Smooth muscle cell (in vitro differentiated cells): ENCODE data around the gene TMEM121B. TPM values are rescaled to one million over a fixed set of nuclear protein-coding genes. Genes with fewer than 3 reads are reported as not detected.

Experiments
- DNase-seq: peaks from one replicate; lab custom pipeline; 2025; ENCODE audit not compliant: unreplicated experiment; lab: John Stamatoyannopoulos, UW
- H2AFZ ChIP-seq: fragments of 200-600 bp; sonication (generic); 2 replicates; pipeline ENCODE4 v1.6.0; 2016; ENCODE audit warnings: antibody characterized with exemption, low read depth, mild to moderate bottlenecking
- H3F3A ChIP-seq: fragments of 200-600 bp; sonication (generic); 2 replicates; pipeline ENCODE4 v1.6.0; 2017; ENCODE audit warnings: antibody characterized with exemption, low read depth
- H3K27ac ChIP-seq: fragments of 200-600 bp; sonication (generic); 2 replicates; pipeline ENCODE4 v1.5.1; 2016; ENCODE audit warnings: low read depth, mild to moderate bottlenecking
- H3K27me3 ChIP-seq: fragments of 200-600 bp; sonication (generic); 2 replicates; pipeline ENCODE4 v1.6.1; 2016; ENCODE audit warnings: low read depth, mild to moderate bottlenecking
- H3K36me3 ChIP-seq: fragments of 200-600 bp; sonication (generic); 2 replicates; pipeline ENCODE4 v1.5.1; 2016; ENCODE audit warnings: low read depth
- H3K4me1 ChIP-seq: fragments of 200-600 bp; sonication (generic); 2 replicates; pipeline ENCODE4 v1.5.1; 2016; ENCODE audit warnings: low read depth
- H3K4me2 ChIP-seq: fragments of 200-600 bp; sonication (generic); 2 replicates; pipeline ENCODE4 v1.6.0; 2016; ENCODE audit warnings: mild to moderate bottlenecking
- H3K4me3 ChIP-seq: fragments of 200-600 bp; sonication (generic); 2 replicates; pipeline ENCODE4 v1.5.1; 2016; ENCODE audit warnings: mild to moderate bottlenecking
- H3K79me2 ChIP-seq: fragments of 200-600 bp; sonication (generic); 2 replicates; pipeline ENCODE4 v1.6.0; 2016; ENCODE audit warnings: low read depth, mild to moderate bottlenecking
- H3K9ac ChIP-seq: fragments of 200-600 bp; sonication (generic); 2 replicates; pipeline ENCODE4 v1.6.0; 2016; ENCODE audit warnings: low read depth
- H3K9me3 ChIP-seq: fragments of 200-600 bp; sonication (generic); replicated peaks from 2 replicates; pipeline ENCODE4 v1.5.1; 2016; ENCODE audit warnings: low read depth
- H4K20me1 ChIP-seq: fragments of 200-600 bp; sonication (generic); 2 replicates; pipeline ENCODE4 v1.6.0; 2016; ENCODE audit warnings: low read depth
- WGBS: methylation state at CpG from one replicate; pipeline ENCODE4 v1.1.7; 2016; ENCODE audit warnings: low lambda C conversion rate; 5-methylcytosine and 5-hydroxymethylcytosine counted together
- polyA plus RNA-seq: library from polyadenylated mRNA; unstranded; fragments of >200 nt; fragmentation: Nextera tagmentation; extraction: Ambion mirVana; gene quantifications from 2 replicates; pipeline ENCODE4 v1.2.1, GENCODE V29; 2016
- total RNA-seq: library from RNA; depleted of rRNA; stranded (reverse); fragments of >200 nt; gene quantifications from 2 replicates; pipeline ENCODE4 v1.2.3, GENCODE V29; 2014
- TF ChIP-seq, protein P1 (sequence below): fragments of 200-600 bp; sonication (generic); IDR thresholded peaks from 2 replicates; pipeline ENCODE4 v1.5.1; 2017; ENCODE audit warnings: borderline replicate concordance, mild to moderate bottlenecking, antibody characterized with exemption; ENCODE audit not compliant: insufficient read depth, poor library complexity, severe bottlenecking

The TMEM121B gene
- total and polyA plus RNA-seq, 2 experiments from 2014 or later = 0.09 to 0.15 TPM

DNA sequence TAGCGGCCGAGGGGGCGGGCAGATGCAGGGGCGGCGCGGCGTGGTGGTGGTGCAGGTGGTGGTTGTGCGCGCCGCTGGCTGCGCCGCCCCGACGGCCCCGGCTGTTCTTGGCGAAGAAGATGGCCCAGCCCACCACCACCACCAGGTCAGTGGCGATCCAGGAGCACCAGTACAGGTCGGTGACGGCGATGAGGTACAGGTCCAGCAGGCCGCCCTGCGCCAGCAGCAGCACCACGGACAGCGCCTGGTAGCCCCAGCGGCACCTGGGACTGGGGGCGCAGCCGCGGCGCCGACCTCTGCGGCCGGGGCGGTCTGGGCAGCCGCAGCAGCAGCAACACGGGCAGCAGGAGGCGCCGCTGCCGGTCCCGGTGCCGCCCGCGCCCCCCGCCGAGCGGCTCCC lies 879 bp downstream of the TMEM121B start:
- Histone ChIP-seq H3K27ac (no peak overlapping the region), H3K9ac (no peak overlapping the region), H3F3A (no peaks in the 10 kb centered on the region), H3K4me3 (peak overlapping the region; percentile 65), H3K4me1 (peaks cover 9% of the 10 kb centered on the region), H3K79me2 (no peaks in the 10 kb centered on the region), H2AFZ (no peak overlapping the region), H3K9me3 (no peaks in the 10 kb centered on the region), H3K4me2 (peak overlapping the region; percentile 93), H3K36me3 (no peaks in the 10 kb centered on the region), H3K27me3 (peaks cover 25% of the 10 kb centered on the region), H4K20me1 (no peaks in the 10 kb centered on the region)
- 0% methylated on average over 1 of the region's 45 CpGs for WGBS
- DNase-seq = peak; percentile 16
- TF ChIP-seq, protein P1, sequence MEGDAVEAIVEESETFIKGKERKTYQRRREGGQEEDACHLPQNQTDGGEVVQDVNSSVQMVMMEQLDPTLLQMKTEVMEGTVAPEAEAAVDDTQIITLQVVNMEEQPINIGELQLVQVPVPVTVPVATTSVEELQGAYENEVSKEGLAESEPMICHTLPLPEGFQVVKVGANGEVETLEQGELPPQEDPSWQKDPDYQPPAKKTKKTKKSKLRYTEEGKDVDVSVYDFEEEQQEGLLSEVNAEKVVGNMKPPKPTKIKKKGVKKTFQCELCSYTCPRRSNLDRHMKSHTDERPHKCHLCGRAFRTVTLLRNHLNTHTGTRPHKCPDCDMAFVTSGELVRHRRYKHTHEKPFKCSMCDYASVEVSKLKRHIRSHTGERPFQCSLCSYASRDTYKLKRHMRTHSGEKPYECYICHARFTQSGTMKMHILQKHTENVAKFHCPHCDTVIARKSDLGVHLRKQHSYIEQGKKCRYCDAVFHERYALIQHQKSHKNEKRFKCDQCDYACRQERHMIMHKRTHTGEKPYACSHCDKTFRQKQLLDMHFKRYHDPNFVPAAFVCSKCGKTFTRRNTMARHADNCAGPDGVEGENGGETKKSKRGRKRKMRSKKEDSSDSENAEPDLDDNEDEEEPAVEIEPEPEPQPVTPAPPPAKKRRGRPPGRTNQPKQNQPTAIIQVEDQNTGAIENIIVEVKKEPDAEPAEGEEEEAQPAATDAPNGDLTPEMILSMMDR = no peak

DNA sequence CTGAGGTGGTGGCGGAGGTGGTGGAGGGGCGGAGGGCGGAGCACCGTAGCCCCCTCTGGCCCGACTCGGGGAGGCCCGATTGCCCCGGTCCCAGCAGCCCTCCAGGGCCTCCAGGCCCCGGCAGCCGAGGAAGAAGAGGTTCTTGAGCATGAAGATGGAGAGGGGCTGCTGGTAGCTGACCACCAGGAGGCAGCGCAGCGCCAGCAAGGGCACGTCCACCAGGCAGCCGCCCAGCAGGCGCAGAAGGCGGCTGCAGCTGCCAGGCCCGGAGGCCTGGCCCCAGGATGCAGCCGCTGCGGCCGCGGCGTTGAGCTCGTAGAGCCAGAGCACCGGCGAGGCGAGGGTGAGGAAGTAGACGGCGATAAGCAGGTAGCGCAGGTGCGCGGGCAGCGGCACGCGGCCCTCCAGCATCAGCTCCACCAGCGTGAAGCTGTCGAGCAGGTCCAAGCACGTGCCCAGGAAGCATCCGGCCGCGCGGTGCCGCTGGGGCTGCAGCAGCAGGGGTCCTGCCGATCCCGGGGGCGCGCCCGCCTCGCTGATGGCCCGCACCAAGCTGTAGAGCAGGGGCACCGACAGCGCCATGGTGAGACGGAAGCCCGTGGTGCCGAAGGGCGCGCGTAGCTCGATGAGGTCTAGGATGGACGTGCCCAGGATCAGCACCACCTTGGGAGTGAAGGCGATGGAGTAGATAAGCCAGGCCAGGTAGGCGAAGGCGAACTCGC lies 1.5 kb downstream of the TMEM121B start:
- no peaks in the 10 kb centered on the region for H3K79me2 ChIP-seq
- H3K36me3 ChIP-seq = no peaks in the 10 kb centered on the region
- no peak overlapping the region for H2AFZ ChIP-seq
- H3K27me3 ChIP-seq = peaks cover 25% of the 10 kb centered on the region
- no peaks in the 10 kb centered on the region for H3K9me3 ChIP-seq
- no peak overlapping the region for H3K27ac ChIP-seq
- H4K20me1 ChIP-seq = no peaks in the 10 kb centered on the region
- H3K4me2 ChIP-seq = no peak overlapping the region
- H3K9ac ChIP-seq = no peak overlapping the region
- no peak for DNase-seq
- 50% methylated on average over 50 of the region's 63 CpGs for WGBS
- H3K4me3 ChIP-seq = no peak overlapping the region
- TF ChIP-seq, protein P1 = peak; percentile 18
- peaks cover 9% of the 10 kb centered on the region for H3K4me1 ChIP-seq
- no peaks in the 10 kb centered on the region for H3F3A ChIP-seq

DNA sequence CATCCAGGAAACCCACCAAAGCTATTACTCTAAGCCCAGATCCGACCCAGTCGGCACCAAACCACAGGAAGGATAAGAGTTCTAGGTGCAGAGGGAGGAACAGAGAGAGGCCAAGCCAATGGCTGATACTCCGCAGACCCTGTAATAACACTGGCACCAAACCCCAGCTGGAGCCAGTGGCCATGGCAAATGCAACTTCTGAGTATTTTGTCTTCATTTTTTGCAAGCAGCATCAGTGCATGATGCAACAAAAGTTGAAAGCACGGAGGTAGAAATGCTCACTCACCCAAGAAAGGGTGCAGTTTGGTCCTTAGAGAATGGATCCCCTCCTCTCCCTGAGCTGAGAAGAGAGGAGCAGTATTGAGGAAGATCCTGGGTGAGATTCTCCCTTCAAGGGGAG lies 2.8 kb downstream of the TMEM121B start:
- Histone ChIP-seq H3K9me3 (no peaks in the 10 kb centered on the region), H3K27ac (no peak overlapping the region), H3K79me2 (no peaks in the 10 kb centered on the region), H3K9ac (no peak overlapping the region), H4K20me1 (no peaks in the 10 kb centered on the region), H3K36me3 (no peaks in the 10 kb centered on the region), H3K4me1 (peaks cover 9% of the 10 kb centered on the region), H3K27me3 (peaks cover 25% of the 10 kb centered on the region), H3K4me3 (no peak overlapping the region), H3K4me2 (no peak overlapping the region), H2AFZ (no peak overlapping the region), H3F3A (no peaks in the 10 kb centered on the region)
- DNase-seq = no peak
- TF ChIP-seq, protein P1 = no peak
- WGBS = 90% methylated on average over 4 of the region's 4 CpGs

DNA sequence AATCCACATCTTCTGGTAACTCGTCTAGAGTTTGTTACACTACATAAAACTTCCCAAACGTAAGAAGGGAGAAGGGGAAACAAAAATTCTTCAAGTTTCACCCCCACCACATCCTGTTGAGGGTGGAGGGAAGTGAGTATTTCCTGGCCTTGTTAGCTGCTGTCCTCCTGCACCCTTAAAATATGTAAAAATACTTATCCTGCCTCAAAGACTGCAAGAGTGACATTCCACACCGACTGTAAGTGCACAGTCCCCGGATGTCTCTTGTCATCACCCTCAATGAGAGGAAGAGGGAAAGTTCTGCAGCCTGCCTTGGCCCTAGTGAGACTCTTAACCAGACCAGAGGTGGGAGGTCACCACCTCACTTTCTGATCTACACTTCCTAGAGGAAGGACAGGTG lies 3.3 kb downstream of the TMEM121B start:
- no peaks in the 10 kb centered on the region for H4K20me1 ChIP-seq
- H3K27me3 ChIP-seq = peaks cover 25% of the 10 kb centered on the region
- no peaks in the 10 kb centered on the region for H3K79me2 ChIP-seq
- DNase-seq = no peak
- no peak overlapping the region for H2AFZ ChIP-seq
- H3K36me3 ChIP-seq = no peaks in the 10 kb centered on the region
- TF ChIP-seq, protein P1 = no peak
- peaks cover 9% of the 10 kb centered on the region for H3K4me1 ChIP-seq
- no peak overlapping the region for H3K27ac ChIP-seq
- no peaks in the 10 kb centered on the region for H3F3A ChIP-seq
- H3K9me3 ChIP-seq = no peaks in the 10 kb centered on the region
- H3K4me2 ChIP-seq = no peak overlapping the region
- H3K4me3 ChIP-seq = no peak overlapping the region
- WGBS = 54% methylated on average over 4 of the region's 4 CpGs
- H3K9ac ChIP-seq = no peak overlapping the region
